CMK (cell line): ENCODE results near the gene SMPD4.
"Not testable (repeated sequence)": the region's sequence is repeated elsewhere in the genome, so short reads cannot be mapped to it uniquely, and the experiment has no call there.

Experiments
- DNase-seq: peaks from one replicate; pipeline ENCODE4 v3.0.0-alpha.2; 2010; ENCODE audit warnings: low read depth

Gene SMPD4

GRCh38 chr2:130157825-130158514 lies 23.4 kb downstream of the SMPD4 start:
- not testable (repeated sequence) for DNase-seq

- DNase-seq = not testable (repeated sequence)
Measured at GRCh38 chr2:130157354-130157753, 24.0 kb downstream of the SMPD4 start.

- DNase-seq = no peak
Measured at GRCh38 chr2:130156624-130157004, 24.8 kb downstream of the SMPD4 start.

DNA sequence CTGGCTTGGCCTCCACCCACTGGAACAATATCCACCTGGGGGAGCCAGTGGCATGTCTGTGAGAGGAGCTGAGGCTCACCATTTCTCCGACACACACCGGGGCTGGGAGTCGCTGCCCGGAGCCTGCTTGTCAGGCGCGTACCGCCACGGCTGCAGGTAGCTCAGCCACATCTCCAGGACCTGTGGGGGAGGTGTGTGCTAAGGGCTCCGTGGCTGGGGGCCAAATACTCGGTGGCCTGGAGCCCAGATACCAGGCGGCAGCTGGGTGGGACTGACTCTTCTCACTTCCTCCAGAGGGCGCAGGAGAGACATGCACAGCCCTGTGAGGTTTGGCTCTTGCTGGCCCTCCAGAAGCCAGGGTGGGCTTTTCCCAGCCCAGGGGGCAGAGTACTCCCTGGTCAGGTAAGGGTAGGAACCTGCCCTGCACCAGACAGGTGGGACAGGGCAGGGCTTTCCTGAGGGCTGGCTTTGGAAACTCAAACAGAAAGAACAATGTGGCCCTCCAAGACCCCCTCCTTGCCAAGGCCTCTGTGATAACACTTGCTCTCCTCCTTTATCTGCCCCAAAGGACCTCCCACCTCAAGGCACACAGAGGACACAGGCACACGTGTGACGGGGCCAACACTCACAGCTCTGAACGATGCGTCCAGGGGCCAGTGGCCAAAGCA lies 25.3 kb downstream of the SMPD4 start:
- not testable (repeated sequence) for DNase-seq

- DNase-seq = no peak
Measured at GRCh38 chr2:130154773-130155765, 26.3 kb downstream of the SMPD4 start.

DNA sequence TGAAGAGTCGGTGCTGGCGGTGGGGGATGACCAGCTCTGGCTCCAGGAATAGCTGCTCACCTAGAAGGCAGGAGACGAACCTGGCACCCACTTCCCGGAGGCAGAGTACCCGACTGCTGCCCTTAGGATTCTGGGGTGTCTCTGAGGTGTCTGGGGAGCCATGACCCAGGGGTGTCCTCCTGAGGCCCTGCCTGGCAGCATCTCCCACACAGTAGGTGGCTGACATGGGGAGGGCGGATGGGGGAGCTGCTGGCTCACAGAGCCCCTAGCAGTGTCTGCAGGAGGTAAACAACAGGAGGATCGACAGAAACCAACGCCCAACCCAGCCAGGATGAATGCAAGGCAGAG lies 27.0 kb downstream of the SMPD4 start:
- DNase-seq = not testable (repeated sequence)

DNA sequence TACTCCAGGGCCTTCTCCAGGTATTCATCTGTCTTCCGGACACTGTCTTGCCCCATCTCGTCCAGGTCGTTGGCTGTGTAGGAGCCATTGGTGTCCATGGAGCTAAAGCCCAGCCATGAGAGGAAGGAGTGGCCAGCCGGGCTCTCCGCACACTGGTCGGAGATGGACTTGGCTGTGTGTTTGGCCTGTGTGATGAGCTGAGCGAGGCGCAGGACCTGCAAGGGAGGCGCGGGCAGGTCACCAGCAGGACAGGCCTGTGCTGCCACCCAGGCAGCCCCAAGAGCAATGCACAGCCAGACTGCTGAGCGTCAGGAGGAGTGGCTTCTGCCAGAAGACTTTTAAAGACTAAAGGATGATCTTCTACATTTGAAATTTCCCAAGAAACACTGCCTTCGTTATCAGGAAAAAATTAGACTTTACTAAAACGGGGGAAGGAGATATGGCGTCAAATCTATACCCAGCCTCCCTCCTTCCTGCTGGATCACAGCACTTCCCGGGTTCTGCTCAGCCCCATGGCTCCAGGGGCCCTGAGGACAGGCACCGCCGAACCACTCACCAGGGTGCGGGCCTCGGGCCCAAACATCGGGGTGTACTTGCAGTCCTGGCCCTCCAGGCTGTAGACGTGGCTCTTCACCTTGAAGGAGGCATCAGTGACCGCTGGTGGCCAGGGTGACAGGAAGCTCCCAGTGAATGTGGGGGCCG lies 27.5 kb downstream of the SMPD4 start:
- DNase-seq = not testable (repeated sequence)

DNA sequence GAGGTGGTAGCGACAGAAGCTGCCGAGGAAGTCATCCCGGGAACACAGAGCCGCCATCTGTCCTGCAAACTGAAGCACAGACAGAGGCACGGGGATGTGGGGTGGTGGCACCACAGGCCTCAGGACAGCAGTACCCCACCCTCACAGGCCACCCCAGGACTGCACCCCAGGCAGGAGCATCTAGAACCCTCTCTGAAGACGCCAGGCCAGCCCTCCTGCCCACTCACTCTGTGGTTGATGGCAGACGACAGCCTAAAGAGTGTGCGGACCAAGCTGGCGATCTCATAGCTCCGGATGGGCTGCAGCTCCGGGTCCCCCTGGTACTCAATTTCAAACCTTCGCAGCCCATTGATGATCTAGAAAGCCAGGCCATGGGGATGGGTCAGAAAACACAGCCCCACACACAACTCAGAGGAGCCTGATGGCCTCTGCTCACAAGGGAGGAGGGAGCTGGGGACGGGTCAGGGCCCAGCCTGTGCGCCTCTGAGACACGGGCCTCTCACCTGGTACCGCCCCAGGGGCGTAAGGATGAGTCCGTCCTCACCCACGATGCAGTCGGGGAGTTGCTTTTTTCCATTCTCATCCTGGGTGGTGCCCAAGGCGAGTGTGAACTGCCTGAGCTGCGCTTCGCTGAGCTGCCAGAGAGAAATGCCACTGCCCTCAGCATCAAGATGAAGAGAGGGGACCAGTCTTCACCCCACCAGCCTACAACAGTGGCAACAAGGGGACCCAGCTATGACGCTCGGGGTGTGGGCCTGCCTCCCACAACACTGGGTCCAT lies 28.4 kb downstream of the SMPD4 start:
- DNase-seq = no peak

DNA sequence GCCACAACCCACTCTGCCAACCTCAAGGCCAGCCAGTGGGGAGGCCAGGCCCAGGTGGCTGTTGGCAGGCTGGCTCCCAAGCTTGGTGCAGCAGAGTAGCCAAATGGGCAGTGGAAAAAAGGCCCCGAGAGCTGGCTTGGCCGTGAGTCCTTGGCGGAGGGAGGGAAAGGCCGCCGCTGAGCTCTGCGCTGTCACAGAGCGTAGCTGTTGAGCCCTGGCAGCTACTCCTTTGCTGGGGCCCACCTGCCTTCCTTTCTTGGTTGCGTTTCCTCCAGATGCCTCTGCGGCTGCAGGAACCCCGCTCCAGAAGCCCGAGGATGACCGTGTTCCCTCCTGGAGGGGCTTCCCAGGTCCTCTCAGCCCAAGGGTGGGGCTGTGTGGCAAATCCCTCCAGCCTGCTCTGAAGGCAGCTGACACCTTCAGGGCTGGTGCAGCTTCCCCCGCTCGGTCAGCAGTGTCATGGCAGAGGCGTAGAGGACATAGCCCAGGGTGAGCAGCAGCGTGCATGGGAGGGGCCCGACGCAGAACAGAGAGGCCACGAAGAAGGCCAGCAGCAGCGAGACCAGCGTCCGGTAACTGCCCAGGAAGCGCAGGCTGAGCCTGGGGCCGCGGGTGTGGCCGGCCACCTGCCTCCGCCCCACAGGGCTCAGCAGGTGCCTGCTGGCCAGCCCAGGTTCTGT lies 29.1 kb downstream of the SMPD4 start:
- DNase-seq = not testable (repeated sequence)

DNA sequence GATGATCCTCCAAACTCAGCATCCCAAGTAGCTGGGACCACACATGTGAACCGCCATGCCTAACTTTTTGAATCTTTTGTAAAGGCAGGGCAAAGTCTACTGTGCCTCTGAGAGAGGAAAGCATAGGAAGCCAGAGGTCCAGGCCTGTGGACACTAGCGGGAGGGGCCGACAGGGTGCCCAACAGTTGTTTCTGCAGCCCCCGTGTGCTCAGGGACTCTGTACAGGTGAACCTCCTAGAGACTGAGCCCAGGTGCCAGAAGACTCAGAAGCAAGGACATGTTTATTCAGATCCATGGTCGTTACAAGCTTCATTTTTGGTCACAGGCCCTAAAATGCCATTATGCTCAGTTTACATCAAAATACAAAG lies 30.3 kb downstream of the SMPD4 start:
- DNase-seq = not testable (repeated sequence)

DNA sequence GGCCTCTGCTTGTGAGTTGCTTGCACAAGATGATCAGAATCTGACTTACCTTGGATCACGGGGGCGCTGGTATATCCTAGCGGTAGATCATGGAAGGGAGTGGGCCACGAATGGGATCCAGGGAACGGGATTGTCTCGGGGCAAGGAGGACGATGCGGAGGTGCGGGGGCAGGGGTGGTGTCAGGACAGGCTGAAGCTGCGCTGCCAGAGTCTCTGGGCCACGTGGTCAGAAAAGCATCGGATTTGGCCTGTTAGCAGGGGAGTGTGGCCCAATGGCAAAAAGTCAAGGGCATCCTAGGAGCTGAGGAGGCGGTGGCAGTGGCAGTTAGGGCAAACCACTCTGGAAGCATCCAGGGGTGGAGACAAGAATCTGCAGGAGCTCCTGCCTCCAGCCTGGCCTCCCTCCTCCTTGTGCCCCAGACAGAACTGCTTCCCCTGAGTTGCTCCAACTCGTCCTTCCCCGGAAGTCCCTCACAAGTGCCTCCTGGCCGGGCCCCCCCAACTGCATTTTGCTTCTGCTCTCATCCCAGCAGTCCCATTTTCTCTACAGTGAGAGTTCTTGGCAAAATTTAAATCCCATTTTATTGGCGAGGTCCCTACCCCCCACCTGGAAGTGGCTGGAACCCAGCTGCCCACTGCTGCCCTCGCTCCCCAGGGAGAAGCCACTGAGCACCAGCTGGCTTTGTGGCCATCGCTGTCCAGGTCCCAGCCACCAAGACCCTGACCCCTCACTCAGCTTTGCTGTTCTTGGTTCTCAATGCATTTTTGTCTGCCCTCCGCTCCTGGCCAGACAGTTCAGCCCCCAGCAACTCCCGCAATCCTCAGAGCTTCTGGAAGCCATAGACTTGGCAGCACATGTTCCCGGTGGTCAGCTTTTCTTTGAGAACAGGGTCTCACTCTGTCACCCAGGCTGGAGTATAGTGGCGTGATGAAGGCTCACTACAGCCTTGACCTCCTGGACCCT lies 30.9 kb downstream of the SMPD4 start:
- no peak for DNase-seq

DNA sequence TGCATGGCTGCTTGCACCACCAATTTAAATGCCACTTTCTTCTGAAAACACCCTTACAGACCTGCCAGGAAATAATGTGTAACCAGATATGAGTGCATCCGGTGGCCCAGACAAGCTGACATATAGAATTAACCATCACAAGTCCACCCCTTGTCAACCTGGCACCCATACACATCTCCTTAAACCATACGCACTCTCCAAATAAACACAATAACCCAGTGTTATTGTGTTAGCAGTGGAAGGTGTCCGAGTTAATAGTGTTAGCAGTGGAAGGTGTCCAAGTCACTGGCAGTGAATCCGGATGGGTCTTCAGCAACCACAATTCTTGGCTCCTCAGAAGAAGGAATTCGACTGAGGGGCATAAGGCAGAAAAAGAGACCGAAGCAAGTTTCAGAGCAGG lies 32.9 kb downstream of the SMPD4 start:
- not testable (repeated sequence) for DNase-seq

- not testable (repeated sequence) for DNase-seq
Measured at GRCh38 chr2:130145006-130145414, 36.4 kb downstream of the SMPD4 start, which contains the start of gene CCDC74B. Gene CCDC74B, minus strand, starts transcription at chr2:130145112. Its CDS starts 116 bp downstream, at chr2:130144996.

- DNase-seq = not testable (repeated sequence)
Measured at GRCh38 chr2:130143266-130144039, 37.9 kb downstream of the SMPD4 start.

DNA sequence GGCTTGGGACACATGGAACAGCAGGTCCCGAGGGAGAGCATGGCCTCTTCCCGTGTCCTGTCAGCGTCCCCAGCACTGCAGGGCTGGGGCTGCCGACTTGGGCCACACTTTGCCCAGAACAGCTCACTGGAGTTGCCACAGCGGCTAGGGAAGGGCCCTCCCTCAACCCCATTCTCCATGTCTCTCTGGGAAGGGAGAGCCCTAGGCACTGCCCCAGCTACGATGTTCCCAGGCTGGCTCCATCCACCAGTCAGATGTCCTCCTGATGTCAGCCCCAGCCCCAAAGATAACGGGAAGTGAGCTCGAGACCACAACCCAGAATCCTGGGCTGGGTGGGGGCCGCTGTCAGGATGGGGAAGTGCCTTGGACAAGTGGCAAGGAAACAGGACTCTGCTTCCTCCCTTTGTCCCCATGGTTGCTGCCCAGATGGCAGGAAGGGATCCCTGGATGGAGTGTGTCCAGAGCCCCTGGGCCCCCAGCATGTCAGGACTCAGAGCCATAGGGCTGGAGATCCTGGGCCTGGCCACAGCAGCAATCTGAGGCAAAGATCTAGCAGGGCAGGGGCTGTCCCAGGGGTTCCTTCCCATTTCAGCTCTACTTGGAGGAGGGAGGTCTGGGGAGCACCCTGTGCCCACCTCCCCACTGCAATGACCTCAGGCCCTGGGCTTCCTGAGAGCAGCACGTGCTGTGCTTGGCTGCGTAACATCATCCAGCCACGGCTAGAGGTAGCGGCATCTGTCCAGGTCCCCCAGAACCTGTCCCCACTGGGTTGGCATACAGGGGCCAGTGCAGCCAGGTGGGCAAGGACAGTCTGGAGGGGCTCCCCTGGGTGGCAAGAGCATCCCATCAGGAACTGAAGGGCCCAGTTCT lies 38.8 kb downstream of the SMPD4 start:
- not testable (repeated sequence) for DNase-seq

- DNase-seq = not testable (repeated sequence)
Measured at GRCh38 chr2:130141645-130142370, 39.6 kb downstream of the SMPD4 start.

DNA sequence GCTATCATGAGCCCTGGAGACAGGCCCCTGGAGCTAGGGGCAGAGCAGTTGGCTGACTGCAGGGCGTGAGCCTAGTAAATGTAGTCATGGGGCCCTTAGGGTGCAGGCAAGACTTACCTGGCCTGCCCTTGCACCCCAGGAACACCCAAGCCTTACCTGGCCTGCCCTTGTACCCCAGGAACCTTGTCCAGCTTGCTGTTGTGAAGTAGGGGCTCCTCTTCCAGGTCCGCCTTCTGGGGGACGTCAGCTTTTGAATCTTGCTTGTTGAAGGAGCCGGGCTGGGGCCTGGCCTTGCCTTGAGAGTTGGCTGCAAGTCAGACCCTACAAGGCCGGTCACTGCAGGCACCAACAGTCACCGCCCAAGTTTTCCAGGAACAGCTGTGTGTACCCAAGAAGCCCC lies 40.4 kb downstream of the SMPD4 start:
- DNase-seq = not testable (repeated sequence)
